ENCODE data around the gene LRRC4B. TPM values are rescaled to one million over a fixed set of nuclear protein-coding genes. Genes with fewer than 3 reads are reported as not detected.

LRRC4B gene
- total and polyA plus RNA-seq, 7 donors, result 0.23 to 2.8 (median 2.4) TPM; not detected in 1

GRCh38 chr19:50490411-50490811 lies 77.8 kb downstream of the LRRC4B start:
- WGBS, 2 donors, result 96 to 97% methylated on average over 18 of the region's 18 CpGs
- no peaks in the 10 kb centered on the region for H3K9me3 ChIP-seq
- no peak overlapping the region for H3K4me3 ChIP-seq
- TF ChIP-seq POLR2A (IDR thresholded peaks at IDR 0.05) (no peak), EP300 (IDR thresholded peaks at IDR 0.05) (no peak), POLR2AphosphoS5 (IDR thresholded peaks at IDR 0.05) (no peak)
- TF ChIP-seq, protein P1, sequence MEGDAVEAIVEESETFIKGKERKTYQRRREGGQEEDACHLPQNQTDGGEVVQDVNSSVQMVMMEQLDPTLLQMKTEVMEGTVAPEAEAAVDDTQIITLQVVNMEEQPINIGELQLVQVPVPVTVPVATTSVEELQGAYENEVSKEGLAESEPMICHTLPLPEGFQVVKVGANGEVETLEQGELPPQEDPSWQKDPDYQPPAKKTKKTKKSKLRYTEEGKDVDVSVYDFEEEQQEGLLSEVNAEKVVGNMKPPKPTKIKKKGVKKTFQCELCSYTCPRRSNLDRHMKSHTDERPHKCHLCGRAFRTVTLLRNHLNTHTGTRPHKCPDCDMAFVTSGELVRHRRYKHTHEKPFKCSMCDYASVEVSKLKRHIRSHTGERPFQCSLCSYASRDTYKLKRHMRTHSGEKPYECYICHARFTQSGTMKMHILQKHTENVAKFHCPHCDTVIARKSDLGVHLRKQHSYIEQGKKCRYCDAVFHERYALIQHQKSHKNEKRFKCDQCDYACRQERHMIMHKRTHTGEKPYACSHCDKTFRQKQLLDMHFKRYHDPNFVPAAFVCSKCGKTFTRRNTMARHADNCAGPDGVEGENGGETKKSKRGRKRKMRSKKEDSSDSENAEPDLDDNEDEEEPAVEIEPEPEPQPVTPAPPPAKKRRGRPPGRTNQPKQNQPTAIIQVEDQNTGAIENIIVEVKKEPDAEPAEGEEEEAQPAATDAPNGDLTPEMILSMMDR (IDR thresholded peaks at IDR 0.05), result no peak
- no peaks in the 10 kb centered on the region for H3K4me1 ChIP-seq
- H3K27ac ChIP-seq, result no peak overlapping the region
- intact Hi-C loops (cut with DNase I), result no loop called here
- H3K27me3 ChIP-seq, result peaks cover 13 to 60% (median 41%) of the 10 kb centered on the region in 3 donors
- DNase-seq, result peak; percentile 58
- peaks cover 0 to 5% (median 0%) of the 10 kb centered on the region in 4 donors for H3K36me3 ChIP-seq

DNA sequence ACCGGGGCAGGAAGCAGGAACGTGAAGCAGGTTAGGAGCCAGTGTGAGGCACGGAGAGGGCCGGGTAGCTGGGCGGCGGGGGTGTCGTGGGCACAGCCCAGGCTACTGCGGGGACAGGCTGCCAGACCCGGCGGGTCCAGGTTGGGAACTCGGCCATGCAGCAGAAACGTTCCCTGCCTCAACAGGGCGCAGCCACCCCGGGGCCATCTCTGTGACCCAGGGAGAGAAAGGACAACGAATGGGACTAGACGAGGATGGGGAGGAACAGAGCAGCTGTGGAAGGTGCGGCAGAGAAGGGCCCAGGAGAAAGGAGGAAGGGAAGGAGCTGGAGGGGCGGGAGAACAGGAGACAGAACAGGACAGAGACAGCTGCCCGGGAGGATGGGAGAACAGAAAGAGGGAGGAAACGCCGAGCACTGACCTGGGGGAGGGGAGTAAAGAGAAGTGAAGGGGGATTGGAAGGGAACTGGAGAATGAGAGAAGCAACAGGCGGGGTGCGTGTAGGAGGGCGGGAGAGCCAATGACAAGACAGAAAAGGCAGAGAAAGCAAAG lies 78.7 kb downstream of the LRRC4B start:
- Histone ChIP-seq H3K4me3 (no peak overlapping the region), H3K27me3 (peaks cover 13 to 60% (median 41%) of the 10 kb centered on the region in 3 donors), H3K9me3 (no peaks in the 10 kb centered on the region), H3K36me3 (peaks cover 0 to 13% (median 0%) of the 10 kb centered on the region in 4 donors), H3K4me1 (no peaks in the 10 kb centered on the region), H3K27ac (no peak overlapping the region)
- TF ChIP-seq POLR2AphosphoS5 (IDR thresholded peaks at IDR 0.05) (no peak), POLR2A (IDR thresholded peaks at IDR 0.05) (no peak), EP300 (IDR thresholded peaks at IDR 0.05) (no peak)
- TF ChIP-seq, protein P1 (IDR thresholded peaks at IDR 0.05), result no peak
- DNase-seq, result peak; percentile 56
- intact Hi-C loops (cut with DNase I), result no loop called here
- 66 to 82% methylated on average over 24 of the region's 24 CpGs for WGBS, 2 donors

DNA sequence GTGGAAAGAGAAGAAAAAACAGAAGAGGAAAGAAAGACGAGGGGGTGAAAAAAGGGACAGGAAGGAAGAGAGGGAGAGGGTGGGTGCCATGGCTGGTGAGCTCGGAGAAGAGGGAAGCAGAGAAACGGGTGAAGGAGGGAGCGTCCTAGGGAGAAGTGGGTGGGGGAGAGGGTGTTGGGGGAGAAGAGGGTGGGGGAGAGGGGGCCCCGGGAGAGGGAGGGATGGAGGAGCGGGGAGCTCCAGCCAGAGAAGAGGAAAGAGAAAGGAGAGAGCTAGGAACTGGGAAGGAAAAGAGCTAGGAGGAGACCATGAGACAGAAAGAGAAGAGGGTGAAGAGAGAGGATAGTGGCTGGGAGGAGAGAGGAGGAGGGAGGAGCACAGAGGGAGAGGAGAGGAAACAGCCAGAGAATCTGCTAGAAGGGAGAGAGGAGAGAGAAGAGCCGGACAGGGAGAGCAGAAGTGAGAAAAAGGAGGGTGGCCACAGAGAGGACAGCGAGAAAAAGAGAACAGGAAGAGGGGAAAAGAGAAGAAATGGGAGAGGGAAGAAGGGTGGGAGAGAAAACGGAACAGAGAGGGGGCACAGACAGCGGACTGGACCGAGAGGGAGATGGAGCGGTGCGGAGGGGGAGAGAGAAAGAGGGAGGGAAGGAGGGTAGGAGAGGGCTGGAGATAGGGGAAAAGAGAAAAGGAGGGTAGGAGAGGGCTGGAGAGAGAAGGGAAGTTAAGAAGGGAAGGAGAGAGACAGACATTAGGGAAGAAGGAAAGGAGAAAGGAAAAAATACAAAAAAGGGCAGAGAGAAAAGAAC lies 79.6 kb downstream of the LRRC4B start:
- intact Hi-C loops (cut with DNase I), result no loop called here
- H3K4me3 ChIP-seq, result no peak overlapping the region
- H3K9me3 ChIP-seq, result no peaks in the 10 kb centered on the region
- H3K27ac ChIP-seq, result no peak overlapping the region
- DNase-seq, result peak; percentile 27
- H3K27me3 ChIP-seq, result peaks cover 13 to 60% (median 41%) of the 10 kb centered on the region in 3 donors
- H3K36me3 ChIP-seq, result peaks cover 0 to 15% (median 0%) of the 10 kb centered on the region in 4 donors
- 39 to 69% methylated on average over 13 of the region's 13 CpGs for WGBS, 2 donors
- H3K4me1 ChIP-seq, result no peaks in the 10 kb centered on the region
- no peak for TF ChIP-seq POLR2A (IDR thresholded peaks at IDR 0.05)
- TF ChIP-seq, protein P1 (IDR thresholded peaks at IDR 0.05), result no peak
- TF ChIP-seq EP300 (IDR thresholded peaks at IDR 0.05), result no peak
- TF ChIP-seq POLR2AphosphoS5 (IDR thresholded peaks at IDR 0.05), result no peak

- peaks cover 0 to 32% (median 0%) of the 10 kb centered on the region in 4 donors for H3K36me3 ChIP-seq
- intact Hi-C loops (cut with DNase I), result no loop called here
- peaks cover 13 to 59% (median 41%) of the 10 kb centered on the region in 3 donors for H3K27me3 ChIP-seq
- no peak for TF ChIP-seq EP300 (IDR thresholded peaks at IDR 0.05)
- TF ChIP-seq, protein P1 (IDR thresholded peaks at IDR 0.05), result peak in 1 of 4 experiments; percentile 26
- no peak for TF ChIP-seq POLR2AphosphoS5 (IDR thresholded peaks at IDR 0.05)
- no peaks in the 10 kb centered on the region for H3K9me3 ChIP-seq
- no peak overlapping the region for H3K4me3 ChIP-seq
- H3K27ac ChIP-seq, result no peak overlapping the region
- H3K4me1 ChIP-seq, result no peaks in the 10 kb centered on the region
- no peak for DNase-seq
- WGBS, 2 donors, result 78 to 86% methylated on average over 18 of the region's 18 CpGs
Observed at GRCh38 chr19:50486823-50487515, 81.3 kb downstream of the LRRC4B start.

Data from sigmoid colon (tissue), 7 donors.